Uterus (tissue), 4 donors: Measurements from ENCODE around the gene SPTLC2. TPM values are rescaled to one million over a fixed set of nuclear protein-coding genes. Genes with fewer than 3 reads are reported as not detected.

Experiments used
- DNase-seq, 2 donors: peaks; one replicate each; pipeline ENCODE4 v3.0.0-alpha.2; 2019 to 2020
- H3K27ac ChIP-seq, 2 donors: fragments of 200-600 bp; sonication (generic); 1 replicate in 1 of 2; 2 replicates in 1 of 2; pipeline ENCODE4 v1.5.1; 2016 to 2018
- H3K27me3 ChIP-seq, 2 donors: fragments of 200-600 bp; sonication (generic); one replicate each; pipeline ENCODE4 v1.5.1; 2018 to 2019; ENCODE audit warnings: control low read depth in 1 of 2
- H3K36me3 ChIP-seq, 2 donors: fragments of 200-600 bp; sonication (generic); one replicate each; pipeline ENCODE4 v1.5.1; 2019; ENCODE audit warnings: control low read depth in 1 of 2
- H3K4me1 ChIP-seq, 2 donors: fragments of 200-600 bp; sonication (generic); one replicate each; pipeline ENCODE4 v1.5.1; 2018 to 2019; ENCODE audit warnings: control low read depth in 1 of 2
- H3K4me3 ChIP-seq, 2 donors: fragments of 200-600 bp; sonication (generic); 1 replicate in 1 of 2; 2 replicates in 1 of 2; pipeline ENCODE4 v1.5.1; 2018 to 2019; ENCODE audit warnings: mild to moderate bottlenecking in 1 of 2
- H3K9me3 ChIP-seq, 2 donors: fragments of 200-600 bp; sonication (generic); one replicate each; pipeline ENCODE4 v1.5.1; 2019; ENCODE audit warnings: control low read depth in 1 of 2
- CTCF ChIP-seq, 4 experiments: fragments of 200-600 bp in 2 of 4; fragments of 450-650 bp in 2 of 4; sonication (generic) in 2 of 4; IDR thresholded peaks; one replicate each; pipeline ENCODE4 v1.5.1; 2016 to 2019; ENCODE audit warnings: antibody characterized with exemption in 4 of 4, mild to moderate bottlenecking in 2 of 4, moderate library complexity in 1 of 4
- POLR2A ChIP-seq, 2 donors: fragments of 450-650 bp; IDR thresholded peaks; one replicate each; pipeline ENCODE4 v1.6.1; 2016; ENCODE audit warnings: antibody characterized with exemption in 2 of 2, mild to moderate bottlenecking in 1 of 2, moderate library complexity in 1 of 2
- intact Hi-C: fragments of 100-400 bp; cut with DNase I; formaldehyde crosslinking; loops from one replicate; pipeline ENCODE4 v1.15.1; 2023; ENCODE audit warnings: low total_unique reads
- total RNA-seq, 4 donors: library from RNA; depleted of rRNA in 3 of 4; stranded (reverse); fragments of >200 nt in 3 of 4; gene quantifications; one replicate each; pipeline versions ENCODE4 v1.1.0 to v1.2.4, GENCODE V29; 2014 to 2023
- donor health status: DM: yes; HTN: yes; CAD: no.

The SPTLC2 gene
- total RNA-seq, 4 donors from 2014 or later = 12.3 to 64.2 (median 32.1) TPM

- intact Hi-C loops = no loop called here
These were observed 57.1 kb downstream of the SPTLC2 start for GRCh38 chr14:77559381-77559780.

GRCh38 chr14:77557391-77557790, 59.0 kb downstream of the SPTLC2 start:
- TF ChIP-seq CTCF (IDR thresholded peaks at IDR 0.05) (no peak), POLR2A (IDR thresholded peaks at IDR 0.05) (no peak)
- Histone ChIP-seq H3K4me3 (no peak overlapping the region), H3K4me1 (no peaks in the 10 kb centered on the region), H3K9me3 (no peaks in the 10 kb centered on the region), H3K36me3 (no peaks in the 10 kb centered on the region), H3K27me3 (no peaks in the 10 kb centered on the region), H3K27ac (no peak overlapping the region)
- DNase-seq = no peak
- intact Hi-C loops = no loop called here

More at GRCh38 chr14:77559381-77559780, 57.1 kb downstream of the SPTLC2 start:
- Histone ChIP-seq H3K27ac (no peak overlapping the region), H3K27me3 (no peaks in the 10 kb centered on the region), H3K9me3 (no peaks in the 10 kb centered on the region), H3K4me1 (no peaks in the 10 kb centered on the region), H3K36me3 (no peaks in the 10 kb centered on the region), H3K4me3 (no peak overlapping the region)
- TF ChIP-seq POLR2A (IDR thresholded peaks at IDR 0.05) (no peak), CTCF (IDR thresholded peaks at IDR 0.05) (no peak)
- DNase-seq = no peak

GRCh38 chr14:77556946-77557345, 59.5 kb downstream of the SPTLC2 start:
- H3K9me3 ChIP-seq = no peaks in the 10 kb centered on the region
- no peak overlapping the region for H3K4me3 ChIP-seq
- DNase-seq = no peak
- TF ChIP-seq POLR2A (IDR thresholded peaks at IDR 0.05) (no peak), CTCF (IDR thresholded peaks at IDR 0.05) (no peak)
- no peaks in the 10 kb centered on the region for H3K4me1 ChIP-seq
- intact Hi-C loops = no loop called here
- H3K27ac ChIP-seq = no peak overlapping the region
- H3K27me3 ChIP-seq = no peaks in the 10 kb centered on the region
- H3K36me3 ChIP-seq = no peaks in the 10 kb centered on the region

GRCh38 chr14:77554816-77555599, 61.4 kb downstream of the SPTLC2 start:
- TF ChIP-seq POLR2A (IDR thresholded peaks at IDR 0.05) = no peak
- TF ChIP-seq CTCF (IDR thresholded peaks at IDR 0.05) = no peak
- no peaks in the 10 kb centered on the region for H3K27me3 ChIP-seq
- no peaks in the 10 kb centered on the region for H3K9me3 ChIP-seq
- peak overlapping the region in 1 of 2 donors; percentile 23 for H3K27ac ChIP-seq
- no peaks in the 10 kb centered on the region for H3K4me1 ChIP-seq
- no peak overlapping the region for H3K4me3 ChIP-seq
- intact Hi-C loops = no loop called here
- no peak for DNase-seq
- H3K36me3 ChIP-seq = no peaks in the 10 kb centered on the region

- H3K36me3 ChIP-seq = no peaks in the 10 kb centered on the region
- H3K4me3 ChIP-seq = no peak overlapping the region
- no peaks in the 10 kb centered on the region for H3K9me3 ChIP-seq
- H3K27ac ChIP-seq = no peak overlapping the region
- H3K4me1 ChIP-seq = no peaks in the 10 kb centered on the region
- no peaks in the 10 kb centered on the region for H3K27me3 ChIP-seq
- TF ChIP-seq POLR2A (IDR thresholded peaks at IDR 0.05) (no peak), CTCF (IDR thresholded peaks at IDR 0.05) (no peak)
- no peak for DNase-seq
- intact Hi-C loops = no loop called here
These were observed 62.2 kb downstream of the SPTLC2 start for GRCh38 chr14:77554207-77554606.
